GM19372 (cell line): ENCODE results near the gene B3GNT3.

Experiments used
- ATAC-seq: cut with Tn5 transposase; IDR thresholded peaks from one replicate; pipeline ENCODE4 v1.9.1; 2021; ENCODE audit warnings: mild to moderate bottlenecking, low read depth, moderate library complexity; ENCODE audit not compliant: unreplicated experiment

The B3GNT3 gene

DNA sequence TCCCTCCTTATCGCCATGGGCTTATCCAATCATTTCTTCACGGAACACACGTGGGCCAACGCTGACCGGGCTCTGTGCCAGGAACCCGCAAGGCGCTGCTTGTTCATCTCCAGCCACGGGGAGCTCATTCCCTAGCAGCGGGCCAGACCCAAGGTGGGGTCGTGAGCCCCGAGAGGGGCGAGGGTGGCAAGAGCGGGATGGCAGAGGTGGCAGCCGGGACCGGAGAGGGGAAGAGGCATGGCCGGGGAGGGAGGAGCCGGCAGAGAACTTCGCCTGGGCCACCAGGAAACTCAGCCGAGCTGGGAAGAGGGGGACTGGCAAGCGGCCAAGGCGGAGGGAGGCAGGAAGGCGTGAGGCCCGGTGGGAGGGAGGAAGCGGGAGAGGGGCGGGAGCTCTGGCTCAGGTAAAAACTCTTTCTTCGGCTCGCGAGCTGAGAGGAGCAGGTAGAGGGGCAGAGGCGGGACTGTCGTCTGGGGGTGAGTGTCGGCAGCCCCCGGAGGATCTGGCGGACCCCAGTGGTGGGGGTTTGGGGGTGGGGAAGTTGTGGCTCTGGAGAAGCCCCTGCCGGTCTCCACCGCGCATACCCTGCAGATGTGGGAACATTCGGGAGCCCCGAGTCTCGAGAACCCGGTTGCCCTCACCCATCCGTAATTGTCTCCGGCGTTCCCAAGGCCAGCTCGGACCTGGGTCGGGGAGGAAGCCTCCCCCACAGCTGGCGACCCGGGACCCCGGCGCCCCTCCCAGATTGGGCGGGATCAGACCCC, at the start of gene B3GNT3:
Gene B3GNT3 (plus strand): TSS at position 408 of the 764 bp plus-strand sequence. CDS start 12,670 bp downstream, outside the sequence.
- no peak for ATAC-seq

- ATAC-seq = peak; percentile 82
Observed at GRCh38 chr19:17747205-17748098, 47.5 kb upstream of the B3GNT3 start.

GRCh38 chr19:17748884-17749638, 45.9 kb upstream of the B3GNT3 start:
- no peak for ATAC-seq

DNA sequence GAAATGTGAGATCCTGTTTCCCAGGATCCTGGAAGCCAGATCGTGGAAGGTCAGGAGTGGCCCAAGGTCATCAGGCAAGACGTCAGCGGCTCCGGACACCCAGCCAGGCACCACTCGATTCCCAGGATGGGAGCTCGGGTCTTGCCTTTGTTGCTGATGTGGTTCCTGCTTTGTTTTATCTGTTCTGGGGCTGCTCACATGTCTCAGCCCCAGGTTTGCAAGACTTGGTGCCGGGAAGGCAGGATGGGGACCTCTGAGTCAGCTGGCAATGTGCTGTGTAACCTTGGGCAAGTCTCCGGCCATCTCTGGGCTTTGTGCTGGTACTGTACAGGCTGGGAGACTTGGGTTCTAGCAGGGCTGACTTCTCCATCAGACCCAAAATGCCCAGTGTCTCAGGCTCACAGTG, 45.0 kb upstream of the B3GNT3 start:
- no peak for ATAC-seq

GRCh38 chr19:17751103-17751911, 43.6 kb upstream of the B3GNT3 start, which contains the start of gene FCHO1:
Gene FCHO1, plus strand, starts transcription at chr19:17751477. Its CDS starts 3,688 bp downstream, at chr19:17755165.
- no peak for ATAC-seq

DNA sequence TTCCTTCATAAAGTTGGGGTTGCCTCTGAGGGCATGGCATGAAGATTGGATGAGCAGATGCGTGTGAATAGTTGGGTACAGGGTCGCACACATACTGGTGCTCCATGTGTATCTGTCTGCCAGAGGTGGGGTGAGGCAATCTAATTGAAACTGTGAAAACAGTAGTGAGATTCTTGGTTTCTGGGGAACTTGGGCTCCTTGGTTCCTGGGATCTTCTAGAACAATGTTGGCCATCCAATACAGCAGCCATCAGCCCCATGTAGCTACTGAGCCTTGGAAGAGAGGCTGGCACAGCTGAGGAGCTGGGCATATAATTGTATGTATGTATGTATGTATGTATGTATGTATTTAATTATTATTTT, 43.0 kb upstream of the B3GNT3 start:
- ATAC-seq = no peak

DNA sequence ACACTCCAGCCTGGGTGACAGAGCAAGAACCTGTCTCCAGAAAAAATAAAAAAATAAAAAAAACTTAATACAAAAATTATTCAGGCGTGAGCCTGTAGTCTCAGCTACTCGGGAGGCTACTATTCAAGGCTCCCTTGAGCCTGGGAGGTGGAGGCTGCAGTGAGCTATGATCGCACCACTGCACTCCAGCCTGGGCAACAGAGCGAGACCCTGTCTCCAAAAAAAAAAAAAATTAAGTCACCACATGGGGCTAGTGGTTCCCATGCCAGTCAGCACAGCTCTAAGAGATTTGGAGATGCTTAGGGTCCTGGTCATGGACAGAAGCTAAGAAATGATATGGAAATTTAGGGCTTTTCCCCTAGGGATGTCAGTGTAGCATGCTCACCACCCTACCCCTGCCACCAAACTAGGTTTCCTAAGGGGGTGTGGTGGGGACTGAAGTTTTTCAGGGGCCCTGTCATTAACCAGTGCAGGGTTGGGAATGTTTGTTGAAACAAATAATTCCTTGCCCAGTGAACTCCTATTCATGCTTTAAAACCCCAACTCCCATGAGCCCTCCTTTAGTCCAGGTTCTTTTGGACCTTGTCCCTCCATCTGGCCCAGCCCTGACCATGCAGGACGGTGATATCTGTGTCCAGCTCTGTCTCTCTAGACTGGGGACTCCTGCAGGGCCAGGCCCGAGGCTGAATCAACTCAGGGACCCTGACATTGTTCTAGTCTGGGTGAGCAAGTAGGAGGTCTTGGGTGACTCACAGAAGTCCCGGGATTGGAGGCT, 41.9 kb upstream of the B3GNT3 start:
- ATAC-seq = no peak

GRCh38 chr19:17753976-17754375, 41.0 kb upstream of the B3GNT3 start:
- no peak for ATAC-seq

GRCh38 chr19:17754634-17755442, 40.1 kb upstream of the B3GNT3 start:
- ATAC-seq = peak; percentile 41

- no peak for ATAC-seq
Observed at GRCh38 chr19:17755443-17755890, 39.5 kb upstream of the B3GNT3 start.

DNA sequence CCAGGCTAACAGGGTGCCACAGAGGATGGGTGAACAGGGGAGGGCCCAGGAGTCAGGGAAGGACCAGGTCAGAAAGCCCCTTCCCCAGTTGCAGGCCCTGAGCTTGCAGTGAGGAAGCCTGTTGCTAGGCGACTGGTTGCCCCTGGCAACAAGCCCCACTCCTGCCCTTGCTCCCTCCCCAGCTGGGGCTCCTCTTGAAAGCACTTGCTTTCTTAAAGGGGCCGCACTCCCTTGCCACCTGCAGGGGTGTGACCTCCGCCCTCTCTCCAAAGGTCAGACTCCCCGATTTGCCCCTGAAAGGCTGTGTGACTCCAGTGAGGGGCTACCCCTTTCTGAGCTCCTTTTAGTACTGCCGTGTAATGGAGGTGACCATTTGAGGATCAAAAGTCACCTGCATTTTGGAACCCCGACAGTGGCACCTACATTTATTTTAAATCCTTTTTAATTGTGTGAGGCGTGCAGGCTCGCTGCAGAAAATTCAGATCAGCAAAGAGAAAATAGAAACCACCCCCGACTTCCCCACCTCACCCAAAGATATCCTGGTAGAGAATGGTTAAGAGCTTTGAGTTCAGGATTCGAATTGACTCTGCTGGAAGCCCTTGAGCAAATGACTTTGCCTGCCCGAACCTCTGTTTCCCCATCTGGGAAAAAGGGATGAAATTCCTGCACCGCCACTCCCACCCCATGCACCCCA, 38.8 kb upstream of the B3GNT3 start:
- ATAC-seq = no peak

GRCh38 chr19:17757125-17757524, 37.8 kb upstream of the B3GNT3 start:
- no peak for ATAC-seq

DNA sequence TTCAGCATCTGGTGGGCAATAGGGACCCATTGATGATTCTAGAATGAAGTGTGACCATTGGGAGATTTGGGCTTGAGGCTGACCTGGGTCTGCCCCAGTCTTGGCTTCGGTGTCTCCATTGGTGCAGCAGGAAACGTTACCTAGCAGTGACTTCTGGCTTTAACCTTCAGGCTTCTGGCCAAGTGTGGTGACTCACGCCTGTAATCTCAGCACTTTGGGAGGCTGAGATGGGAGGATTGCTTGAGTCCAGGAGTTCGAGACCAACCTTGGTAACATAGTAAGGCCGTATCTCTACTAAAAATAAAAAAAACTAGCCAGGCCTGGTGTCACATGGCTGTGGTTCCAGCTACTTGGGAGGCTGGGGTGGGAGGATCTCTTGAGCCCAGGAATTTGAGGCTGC, 36.4 kb upstream of the B3GNT3 start:
- ATAC-seq = no peak

DNA sequence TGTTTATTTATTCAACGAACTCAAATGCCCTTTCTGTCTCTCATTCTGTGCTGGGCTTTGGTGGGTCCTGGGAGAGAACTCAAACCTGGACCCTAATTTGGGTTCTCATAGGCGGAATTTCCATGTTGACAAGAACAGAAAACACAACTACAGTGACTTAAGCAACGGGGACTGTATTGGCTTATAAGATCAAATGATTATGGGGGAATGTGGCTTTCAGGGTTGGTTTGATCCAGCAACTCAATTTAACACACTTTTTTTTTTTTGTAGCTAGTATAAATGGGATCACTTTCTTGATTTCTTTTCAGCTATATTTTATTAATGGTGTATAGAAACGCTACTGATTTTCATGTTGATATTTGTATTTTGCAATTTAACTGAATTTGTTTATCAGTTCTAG, 33.8 kb upstream of the B3GNT3 start:
- ATAC-seq = no peak

- no peak for ATAC-seq
Observed at GRCh38 chr19:17762505-17763229, 32.3 kb upstream of the B3GNT3 start.

GRCh38 chr19:17764348-17764747, 30.6 kb upstream of the B3GNT3 start:
- no peak for ATAC-seq

DNA sequence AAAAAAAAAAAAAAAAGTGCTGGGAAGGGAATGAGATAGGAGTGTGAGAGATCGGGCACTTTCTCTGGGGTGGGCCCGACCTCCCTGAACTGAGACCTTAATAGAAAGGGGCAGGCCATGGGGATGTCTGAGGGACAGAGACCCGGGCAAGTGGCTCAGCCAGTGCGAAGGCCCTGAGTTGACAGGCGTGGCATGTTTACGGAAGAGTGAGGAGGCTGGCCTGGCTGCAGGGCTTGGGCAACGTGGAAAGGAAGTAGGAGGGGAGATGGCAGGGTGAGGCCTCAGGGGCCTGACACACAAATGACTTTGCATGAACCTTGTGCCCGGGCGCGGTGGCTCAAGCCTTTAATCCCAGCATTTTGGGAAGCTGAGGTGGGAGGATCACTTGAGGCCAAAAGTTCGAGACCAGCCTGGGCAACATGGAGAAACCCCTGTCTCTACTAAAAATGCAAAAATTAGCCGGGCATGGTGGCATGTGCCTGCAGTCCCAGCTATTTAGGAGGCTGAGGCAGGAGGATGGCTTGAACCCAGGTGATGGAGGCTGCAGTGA, 29.8 kb upstream of the B3GNT3 start:
- ATAC-seq = no peak
